Airway epithelial cell (primary cell): ENCODE data around the gene TPP1. TPM values are rescaled to one million over a fixed set of nuclear protein-coding genes. Genes with fewer than 3 reads are reported as not detected.

ENCODE experiments used
- total RNA-seq: library from RNA; depleted of rRNA; stranded (reverse); fragments of >200 nt; gene quantifications from 2 replicates; pipeline ENCODE4 v1.2.3, GENCODE V29; 2015

TPP1 gene
- 11.3 and 20.7 TPM in 2 replicates for total RNA-seq

GRCh38 chr11:6619004-6619745, at the start of gene TPP1:
Gene TPP1 (minus strand): TSS chr11:6619422. CDS start chr11:6619400, 22 bp downstream.

GRCh38 chr11:6655790-6656583, 36.8 kb upstream of the TPP1 start, which contains the start of gene DCHS1:
Gene DCHS1 (minus strand): TSS chr11:6655809. CDS start chr11:6641613, 14,196 bp downstream.

GRCh38 chr11:6612213-6613041, 6.8 kb downstream of the TPP1 start, which contains the start of gene TAF10:
Gene TAF10 (minus strand): TSS chr11:6612216. CDS start chr11:6612189, 27 bp downstream.

GRCh38 chr11:6603287-6604080, 15.7 kb downstream of the TPP1 start, which contains the start of the genes ILK and RRP8:
Gene ILK (plus strand): TSS chr11:6603774. CDS start chr11:6604272, 498 bp downstream.
Gene RRP8 (minus strand): TSS chr11:6603616. CDS start chr11:6603502, 114 bp downstream.

Other genes starting within 250 kb of the TPP1 start
- 8.1 and 9.6 TPM in 2 replicates for gene SMPD1, start 228.9 kb downstream of the TPP1 start, total RNA-seq
- gene APBB1, start 200.3 kb downstream of the TPP1 start, total RNA-seq, result 2.3 and 3.3 TPM in 2 replicates
- 0.28 TPM in 1 of 2 replicates, not detected in the other for gene HPX, start 178.4 kb downstream of the TPP1 start, total RNA-seq
- 9.6 and 11.0 TPM in 2 replicates for gene TRIM3, start 145.5 kb downstream of the TPP1 start, total RNA-seq
- 55.6 and 60.4 TPM in 2 replicates for gene ARFIP2, start 138.1 kb downstream of the TPP1 start, total RNA-seq
- gene TIMM10B, start 137.9 kb downstream of the TPP1 start, total RNA-seq, result 25.0 and 37.7 TPM in 2 replicates
- 1.1 and 2.0 TPM in 2 replicates for gene DNHD1, start 122.1 kb downstream of the TPP1 start, total RNA-seq
- gene RRP8, start 15.8 kb downstream of the TPP1 start, total RNA-seq, result 15.3 and 15.9 TPM in 2 replicates
- gene ILK, start 15.6 kb downstream of the TPP1 start, total RNA-seq, result 63.5 and 73.3 TPM in 2 replicates
- 66.9 and 85.6 TPM in 2 replicates for gene TAF10, start 7.2 kb downstream of the TPP1 start, total RNA-seq
- gene DCHS1, start 36.4 kb upstream of the TPP1 start, total RNA-seq, result 0.09 and 0.21 TPM in 2 replicates
- gene MRPL17, start 63.9 kb upstream of the TPP1 start, total RNA-seq, result 53.6 and 58.1 TPM in 2 replicates
- gene OR2AG2, start 152.6 kb upstream of the TPP1 start, total RNA-seq, result 0.07 TPM in 1 of 2 replicates, not detected in the other
- gene OR2AG1, start 163.6 kb upstream of the TPP1 start, total RNA-seq, result not detected in 2 replicates
- gene OR6A2, start 180.3 kb upstream of the TPP1 start, total RNA-seq, result not detected in 2 replicates
- gene OR10A5, start 226.3 kb upstream of the TPP1 start, total RNA-seq, result not detected in 2 replicates
- gene OR10A2, start 243.6 kb upstream of the TPP1 start, total RNA-seq, result not detected in 2 replicates